GM10266 (cell line): ENCODE measurements around the gene TMIGD2.

Source experiments
- DNase-seq: peaks from one replicate; pipeline ENCODE4 v3.0.0; 2012; ENCODE audit errors: extremely low spot score
- TF ChIP-seq, protein P1 (sequence below): IDR thresholded peaks from 2 replicates; pipeline ENCODE4 v1.5.1; 2012; ENCODE audit warnings: mild to moderate bottlenecking, low read depth; ENCODE audit not compliant: control insufficient read depth, insufficient read depth; ENCODE audit errors: missing control alignments

Gene TMIGD2

DNA sequence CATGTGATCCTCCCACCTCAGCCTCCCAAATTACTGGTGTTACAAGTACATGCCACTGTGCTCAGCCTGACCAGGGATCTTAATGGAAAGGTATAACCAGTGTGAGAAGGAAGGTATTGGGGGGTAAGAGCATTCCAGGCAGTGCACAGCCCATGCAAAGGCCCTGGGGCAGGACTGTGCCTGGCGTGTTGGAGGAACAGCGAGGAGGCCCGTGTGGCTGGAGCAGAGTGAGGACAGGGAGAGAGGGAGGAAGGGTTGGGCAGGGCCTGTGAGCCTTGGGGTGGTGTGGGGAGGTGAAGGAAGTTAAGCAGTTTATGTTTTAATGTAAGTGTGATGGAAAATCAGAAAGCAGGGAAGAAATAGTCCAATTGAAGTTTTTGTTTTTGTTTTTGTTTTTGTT, 1.6 kb downstream of the TMIGD2 start:
- TF ChIP-seq, protein P1, sequence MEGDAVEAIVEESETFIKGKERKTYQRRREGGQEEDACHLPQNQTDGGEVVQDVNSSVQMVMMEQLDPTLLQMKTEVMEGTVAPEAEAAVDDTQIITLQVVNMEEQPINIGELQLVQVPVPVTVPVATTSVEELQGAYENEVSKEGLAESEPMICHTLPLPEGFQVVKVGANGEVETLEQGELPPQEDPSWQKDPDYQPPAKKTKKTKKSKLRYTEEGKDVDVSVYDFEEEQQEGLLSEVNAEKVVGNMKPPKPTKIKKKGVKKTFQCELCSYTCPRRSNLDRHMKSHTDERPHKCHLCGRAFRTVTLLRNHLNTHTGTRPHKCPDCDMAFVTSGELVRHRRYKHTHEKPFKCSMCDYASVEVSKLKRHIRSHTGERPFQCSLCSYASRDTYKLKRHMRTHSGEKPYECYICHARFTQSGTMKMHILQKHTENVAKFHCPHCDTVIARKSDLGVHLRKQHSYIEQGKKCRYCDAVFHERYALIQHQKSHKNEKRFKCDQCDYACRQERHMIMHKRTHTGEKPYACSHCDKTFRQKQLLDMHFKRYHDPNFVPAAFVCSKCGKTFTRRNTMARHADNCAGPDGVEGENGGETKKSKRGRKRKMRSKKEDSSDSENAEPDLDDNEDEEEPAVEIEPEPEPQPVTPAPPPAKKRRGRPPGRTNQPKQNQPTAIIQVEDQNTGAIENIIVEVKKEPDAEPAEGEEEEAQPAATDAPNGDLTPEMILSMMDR: no peak
- DNase-seq: no peak

DNA sequence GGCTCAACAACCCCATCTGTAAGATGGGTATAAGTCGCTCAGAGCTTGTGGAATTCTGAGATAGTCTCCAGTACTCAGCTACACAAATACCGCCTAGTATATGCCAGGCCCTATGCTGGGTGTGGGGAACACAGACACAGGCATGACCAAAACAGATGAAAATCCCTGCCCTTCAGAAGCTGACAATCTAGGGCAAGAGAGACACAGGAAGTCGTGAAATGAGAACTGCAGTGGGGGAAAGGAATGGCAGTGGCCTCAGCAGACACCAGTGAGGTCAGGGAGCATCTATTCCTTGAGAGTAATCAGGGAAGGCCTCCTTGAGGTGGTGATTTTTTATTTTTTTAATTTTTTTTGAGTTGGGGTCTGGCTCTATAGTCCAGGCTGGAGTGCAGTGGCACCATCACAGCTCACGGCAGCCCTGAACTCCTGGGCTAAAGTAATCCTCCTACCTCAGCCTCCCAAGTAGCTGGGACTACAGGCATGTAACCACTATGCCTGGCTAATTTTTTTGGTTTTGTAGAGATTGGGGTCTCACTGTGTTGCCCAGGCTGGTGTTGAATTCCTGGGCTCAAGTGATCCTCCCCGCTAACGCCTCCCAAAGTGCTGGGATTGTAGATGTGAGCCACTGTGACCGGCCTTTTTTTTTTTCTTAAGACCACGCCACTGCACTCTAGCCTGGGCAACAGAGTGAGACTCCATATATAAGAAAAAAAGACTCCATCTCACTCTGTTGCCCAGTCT, 3.2 kb downstream of the TMIGD2 start:
- TF ChIP-seq, protein P1: no peak

DNA sequence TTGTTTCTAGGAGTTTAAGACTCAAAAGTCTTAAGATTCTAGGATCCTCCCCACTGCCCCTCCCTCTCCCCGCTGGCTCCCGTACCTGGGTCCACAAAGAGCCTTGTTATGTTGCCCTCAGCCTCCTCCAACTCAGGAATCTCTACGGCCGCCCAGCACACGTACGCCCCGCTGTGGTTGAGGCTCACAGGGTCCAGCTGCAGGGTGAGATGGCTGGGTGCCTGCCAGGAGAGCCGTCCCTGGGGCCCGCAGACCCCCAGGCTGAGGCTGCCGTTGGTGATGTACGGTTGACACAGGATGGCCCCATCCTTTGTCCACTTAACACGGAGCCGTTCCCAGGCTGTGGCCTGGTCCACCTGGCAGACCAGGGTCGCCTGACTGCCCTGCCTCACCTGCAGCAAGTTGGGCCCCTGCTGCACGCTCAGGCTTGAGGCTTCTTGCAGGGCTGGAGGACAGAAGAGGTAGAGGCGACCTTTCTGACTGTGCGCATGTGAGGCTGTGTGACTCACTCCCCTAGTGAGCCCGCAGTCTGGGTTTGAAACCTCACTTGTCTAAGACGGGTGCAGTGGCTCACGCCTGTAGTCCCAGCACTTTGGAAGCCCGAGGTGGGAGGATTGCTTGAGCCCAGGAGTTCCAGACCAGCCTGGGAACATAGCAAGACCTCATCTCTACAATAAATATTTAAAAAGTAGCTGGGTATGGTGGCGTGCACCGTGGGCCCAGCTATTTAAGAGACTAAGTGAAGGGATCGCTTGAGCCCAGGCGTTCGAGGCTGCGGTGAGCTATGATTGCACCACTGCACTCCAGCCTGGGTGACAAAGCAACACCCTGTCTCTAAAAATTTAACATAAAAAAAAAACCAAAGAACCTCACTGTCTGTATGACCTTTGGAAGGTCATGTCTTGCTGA, 4.0 kb downstream of the TMIGD2 start:
- TF ChIP-seq, protein P1: no peak
- no peak for DNase-seq

More for the DNA sequence above, 3.2 kb downstream of the TMIGD2 start:
- no peak for DNase-seq

DNA sequence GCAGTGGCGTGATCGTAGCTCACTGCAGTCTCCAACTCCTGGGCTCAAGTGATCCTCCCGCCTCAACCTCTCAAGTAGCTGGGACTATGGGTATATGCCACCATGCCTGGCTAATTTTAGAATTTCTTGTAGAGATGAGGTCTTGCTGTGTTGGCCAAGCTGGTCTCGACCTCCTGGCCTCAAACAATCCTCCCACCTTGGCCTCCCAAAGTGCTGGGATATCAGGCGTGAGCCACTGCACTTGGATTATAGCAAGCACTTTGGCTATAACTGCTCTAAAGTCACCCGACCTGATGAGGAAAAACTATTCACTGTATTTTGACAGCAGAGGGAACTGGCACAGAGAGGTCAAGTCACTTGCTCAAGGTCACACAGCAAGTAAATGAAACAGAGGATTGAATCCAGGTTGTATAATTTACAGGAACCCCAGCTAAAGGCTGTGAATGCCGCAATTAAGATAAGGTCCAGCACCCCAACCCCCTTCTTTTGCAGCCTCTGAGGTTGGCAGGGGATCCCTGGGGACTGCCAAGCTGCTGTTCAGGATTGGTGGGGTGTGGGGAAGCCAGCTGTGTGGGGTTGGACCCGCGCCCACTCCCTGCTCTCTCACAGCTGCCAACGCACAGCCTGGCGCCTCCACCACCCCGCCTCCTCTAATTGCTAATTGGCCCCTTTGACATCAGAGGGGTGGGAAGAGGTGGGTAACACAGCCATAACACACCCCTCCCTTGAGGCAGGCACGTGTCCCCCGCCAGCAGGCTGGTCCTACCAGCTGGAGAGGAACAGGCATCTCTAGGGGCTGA, 6.0 kb downstream of the TMIGD2 start:
- DNase-seq: no peak
- TF ChIP-seq, protein P1: no peak

DNA sequence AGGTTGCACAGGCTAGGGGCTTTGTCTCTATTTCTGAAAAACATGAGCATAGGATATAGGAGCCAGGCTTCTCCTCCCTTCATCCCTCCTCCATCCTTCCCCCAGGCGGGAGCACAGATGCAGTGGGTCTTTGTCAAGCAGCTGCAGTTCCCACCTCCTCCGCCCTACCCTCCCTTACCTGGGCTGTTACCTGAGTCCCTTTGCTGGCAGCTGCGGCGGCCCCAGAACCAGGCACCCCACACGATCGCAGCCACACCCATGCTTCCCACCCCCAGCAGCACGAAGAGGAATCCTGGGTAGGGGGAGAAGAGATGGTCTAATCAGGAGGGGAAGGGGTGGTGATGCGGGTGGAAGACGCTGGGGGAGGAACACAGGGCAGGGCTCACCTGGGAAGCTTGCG, 7.8 kb downstream of the TMIGD2 start:
- DNase-seq: no peak
- TF ChIP-seq, protein P1: no peak

DNA sequence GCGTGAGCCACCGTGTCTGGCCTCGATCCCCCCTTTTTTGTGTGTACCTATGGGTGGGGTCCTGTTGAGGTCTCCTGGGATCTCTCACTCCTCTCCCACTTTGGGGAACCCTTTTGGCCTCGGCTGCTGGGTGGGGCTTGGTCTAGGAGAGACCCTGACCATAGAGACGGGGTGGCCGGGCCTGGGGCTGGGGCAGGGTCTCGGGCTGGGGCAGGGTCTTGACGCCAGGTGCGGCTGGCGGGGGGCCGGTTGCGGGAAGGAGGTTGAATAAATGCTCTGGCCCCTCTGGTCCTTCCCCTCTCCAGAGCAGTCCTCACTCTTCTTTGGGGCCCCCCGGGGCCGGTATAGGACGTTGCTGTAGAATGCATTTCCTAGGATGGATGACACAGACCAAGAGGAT, 9.7 kb downstream of the TMIGD2 start:
- no peak for DNase-seq

More for the DNA sequence above, 9.7 kb downstream of the TMIGD2 start:
- TF ChIP-seq, protein P1: no peak
